Memory B cell (primary cell): ENCODE measurements around the gene ACOT7.
A peak's percentile ranks its signal among the peaks of the same experiment; 100 is the strongest.

Experiments
- ATAC-seq: fragments of 150-1000 bp; cut with Tn5 transposase; 2 replicates; pipeline ENCODE4 v1.10.0; 2021; ENCODE audit warnings: low read depth, mild to moderate bottlenecking, moderate library complexity
- DNase-seq, 2 donors: peaks; one replicate each; pipeline ENCODE4 v3.0.0; 2022; ENCODE audit warnings: low spot score in 2 of 2
- H3K27ac Mint-ChIP-seq: one replicate; pipeline ENCODE4 v1.8.0; 2022; ENCODE audit warnings: mild to moderate bottlenecking, moderate library complexity, mixed read lengths
- H3K27me3 Mint-ChIP-seq: one replicate; pipeline ENCODE4 v1.8.0; 2022; ENCODE audit warnings: mixed read lengths
- H3K36me3 Mint-ChIP-seq: one replicate; pipeline ENCODE4 v1.8.0; 2022; ENCODE audit warnings: mild to moderate bottlenecking, mixed read lengths
- H3K4me1 Mint-ChIP-seq: one replicate; pipeline ENCODE4 v1.8.0; 2022; ENCODE audit warnings: mixed read lengths
- H3K4me3 Mint-ChIP-seq: one replicate; pipeline ENCODE4 v1.8.0; 2022; ENCODE audit warnings: mild to moderate bottlenecking, moderate library complexity, mixed read lengths
- H3K9me3 Mint-ChIP-seq: one replicate; pipeline ENCODE4 v1.8.0; 2022; ENCODE audit warnings: mixed read lengths

ACOT7 gene

DNA sequence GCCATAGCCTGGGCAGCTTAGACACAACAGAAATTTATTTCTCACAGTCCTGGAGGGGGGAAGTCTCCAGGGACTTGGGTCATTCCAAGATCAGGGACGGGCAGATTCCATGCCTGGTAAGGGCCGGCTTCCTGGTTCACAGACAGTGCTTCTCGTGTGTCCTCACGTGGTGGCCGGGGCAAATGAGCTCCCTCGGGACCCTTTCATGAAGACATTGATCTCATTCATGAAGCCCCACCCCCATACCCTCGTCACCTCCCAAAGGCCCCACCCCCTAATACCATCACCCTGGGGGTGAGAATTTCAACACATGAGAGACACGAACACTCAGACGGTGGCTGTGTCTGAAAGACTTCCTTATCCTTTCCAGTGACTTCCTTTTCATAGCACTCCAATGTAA is 51.5 kb downstream of the ACOT7 start:
- ATAC-seq, result no peak
- H3K36me3 Mint-ChIP-seq, result no peaks in the 10 kb centered on the region
- no peak overlapping the region for H3K27ac Mint-ChIP-seq

DNA sequence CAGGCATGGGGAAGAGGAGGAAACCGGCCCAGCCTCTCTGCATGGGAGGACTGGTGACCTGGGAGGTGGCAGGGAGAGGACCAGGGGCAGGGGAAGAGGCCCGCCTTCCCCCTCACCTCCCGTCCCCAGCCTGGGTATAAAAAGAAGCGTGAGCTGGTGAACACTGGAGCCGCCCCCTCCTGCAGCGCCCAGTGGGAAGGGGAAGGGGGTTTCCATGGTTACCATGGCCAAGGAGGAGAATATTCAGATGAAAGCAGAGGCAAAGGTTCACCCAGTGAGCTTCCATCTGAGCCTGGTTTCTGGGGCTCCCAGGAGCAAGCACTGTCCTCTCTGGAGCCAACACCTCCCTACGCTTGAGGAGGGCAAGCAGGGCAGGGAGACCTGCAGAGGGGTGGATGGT is 54.9 kb downstream of the ACOT7 start:
- DNase-seq (no peak), ATAC-seq (no peak)
- peaks cover 2% of the 10 kb centered on the region for H3K4me1 Mint-ChIP-seq
- H3K27ac Mint-ChIP-seq, result peak overlapping the region; percentile 42
- no peaks in the 10 kb centered on the region for H3K27me3 Mint-ChIP-seq
- H3K9me3 Mint-ChIP-seq, result no peaks in the 10 kb centered on the region
- no peak overlapping the region for H3K4me3 Mint-ChIP-seq
- no peaks in the 10 kb centered on the region for H3K36me3 Mint-ChIP-seq

More for the DNA sequence above, 51.5 kb downstream of the ACOT7 start:
- Mint-ChIP-seq H3K9me3 (no peaks in the 10 kb centered on the region), H3K4me3 (no peak overlapping the region), H3K27me3 (no peaks in the 10 kb centered on the region), H3K4me1 (peaks cover 4% of the 10 kb centered on the region)
- DNase-seq, result no peak

DNA sequence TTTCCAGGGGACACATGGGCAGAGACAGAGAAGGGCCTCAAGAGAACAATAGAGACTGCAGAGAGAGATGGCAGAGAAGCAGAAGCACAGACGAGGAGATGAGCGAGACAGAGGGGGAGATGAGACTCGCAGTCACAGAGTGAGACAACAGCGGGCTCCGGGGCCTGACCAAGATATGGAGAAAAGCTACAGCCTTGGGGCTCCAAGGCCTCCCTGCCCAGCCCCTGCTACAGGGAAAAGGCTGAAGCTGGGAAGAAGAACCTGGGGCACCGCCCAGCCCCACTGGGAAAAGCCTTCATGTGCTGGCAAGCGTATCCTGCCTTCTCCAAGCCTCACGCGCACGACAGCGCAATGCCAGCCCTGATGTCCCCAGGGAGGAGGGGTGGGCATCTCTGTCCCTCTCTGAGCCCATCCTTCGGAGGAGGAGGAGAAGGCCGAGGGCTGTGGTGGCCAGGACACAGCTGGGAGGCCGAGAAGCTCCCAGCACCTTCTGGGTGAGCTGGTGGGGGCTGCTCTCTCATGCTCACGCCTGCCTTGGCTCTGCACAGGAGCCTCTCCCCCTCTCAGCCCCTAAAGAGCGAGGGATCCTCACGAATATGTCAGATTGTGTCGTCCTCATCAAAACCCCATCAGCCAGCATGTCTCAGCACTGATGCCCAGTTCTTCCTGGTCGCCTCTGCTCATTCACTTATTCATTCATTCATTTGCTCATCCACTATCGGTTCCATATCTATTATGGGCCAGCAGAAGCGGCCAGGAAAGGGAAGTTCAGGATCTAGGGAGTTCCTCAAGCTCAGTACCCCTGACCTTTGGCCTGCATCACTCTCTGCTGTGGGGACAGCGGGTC is 56.6 kb downstream of the ACOT7 start:
- no peaks in the 10 kb centered on the region for H3K27me3 Mint-ChIP-seq
- H3K4me3 Mint-ChIP-seq, result no peak overlapping the region
- ATAC-seq, result no peak
- DNase-seq, result no peak
- no peak overlapping the region for H3K27ac Mint-ChIP-seq
- H3K36me3 Mint-ChIP-seq, result no peaks in the 10 kb centered on the region
- H3K4me1 Mint-ChIP-seq, result no peaks in the 10 kb centered on the region
- H3K9me3 Mint-ChIP-seq, result no peaks in the 10 kb centered on the region

DNA sequence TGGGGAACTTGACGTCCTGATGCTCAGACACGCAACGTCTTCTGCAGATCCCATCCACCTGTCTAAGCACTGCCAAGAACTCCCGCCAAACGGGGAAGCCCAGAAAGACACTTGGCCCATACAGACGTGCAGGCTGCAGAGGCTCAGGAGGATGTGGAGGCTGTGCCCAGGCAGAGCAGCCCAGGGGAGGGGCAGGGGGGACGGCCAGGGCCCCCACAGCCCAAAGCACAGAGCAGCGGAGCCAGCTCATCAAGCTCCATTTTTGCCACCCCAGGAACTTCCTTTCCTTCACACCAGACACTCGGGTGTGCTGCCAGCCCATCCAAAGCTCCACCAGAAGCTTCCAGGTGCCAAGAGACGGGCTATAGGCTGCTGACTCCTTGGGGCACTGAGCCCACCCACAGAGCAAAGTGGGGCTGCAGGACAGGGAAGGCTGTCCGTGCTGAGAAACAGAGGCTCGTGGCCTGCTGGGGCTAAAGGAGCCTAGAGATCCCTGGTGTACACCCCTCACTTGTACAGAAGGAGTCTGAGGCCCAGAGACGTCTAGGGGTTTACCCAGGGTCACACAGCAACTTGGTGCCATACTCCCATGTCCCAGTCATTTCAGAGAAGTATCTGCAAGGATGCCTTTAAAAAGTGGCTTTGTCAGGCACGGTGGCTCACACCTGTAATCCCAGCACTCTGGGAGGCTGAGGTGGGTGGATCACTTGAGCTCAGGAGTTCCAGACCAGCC is 59.1 kb downstream of the ACOT7 start:
- Mint-ChIP-seq H3K4me1 (no peaks in the 10 kb centered on the region), H3K36me3 (no peaks in the 10 kb centered on the region), H3K27ac (no peak overlapping the region)

DNA sequence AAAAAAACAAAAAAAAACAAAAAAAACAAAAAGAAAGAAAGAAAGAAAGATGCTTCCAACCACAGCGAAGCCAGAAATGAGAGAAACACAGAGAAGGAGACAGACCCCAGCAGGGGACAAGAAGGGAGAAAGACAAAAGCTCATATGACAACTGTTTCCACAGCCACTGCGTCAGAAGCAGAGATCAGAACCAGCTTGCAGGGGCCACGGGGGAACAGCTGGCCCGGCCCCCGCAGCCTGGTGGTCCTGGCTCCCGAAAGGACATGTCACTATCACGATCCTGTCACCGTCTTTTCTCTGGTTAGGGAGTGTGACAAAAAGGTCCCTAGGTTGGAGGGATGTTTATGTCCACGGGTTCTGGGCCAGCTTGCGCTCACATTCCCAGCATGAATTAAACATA is 60.7 kb downstream of the ACOT7 start:
- no peak overlapping the region for H3K4me3 Mint-ChIP-seq
- no peaks in the 10 kb centered on the region for H3K36me3 Mint-ChIP-seq
- H3K27me3 Mint-ChIP-seq, result no peaks in the 10 kb centered on the region
- ATAC-seq (no peak), DNase-seq (no peak)
- no peaks in the 10 kb centered on the region for H3K4me1 Mint-ChIP-seq
- no peaks in the 10 kb centered on the region for H3K9me3 Mint-ChIP-seq
- no peak overlapping the region for H3K27ac Mint-ChIP-seq

More for the DNA sequence above, 59.1 kb downstream of the ACOT7 start:
- Mint-ChIP-seq H3K9me3 (no peaks in the 10 kb centered on the region), H3K4me3 (no peak overlapping the region), H3K27me3 (no peaks in the 10 kb centered on the region)
- no peak for DNase-seq
- no peak for ATAC-seq

DNA sequence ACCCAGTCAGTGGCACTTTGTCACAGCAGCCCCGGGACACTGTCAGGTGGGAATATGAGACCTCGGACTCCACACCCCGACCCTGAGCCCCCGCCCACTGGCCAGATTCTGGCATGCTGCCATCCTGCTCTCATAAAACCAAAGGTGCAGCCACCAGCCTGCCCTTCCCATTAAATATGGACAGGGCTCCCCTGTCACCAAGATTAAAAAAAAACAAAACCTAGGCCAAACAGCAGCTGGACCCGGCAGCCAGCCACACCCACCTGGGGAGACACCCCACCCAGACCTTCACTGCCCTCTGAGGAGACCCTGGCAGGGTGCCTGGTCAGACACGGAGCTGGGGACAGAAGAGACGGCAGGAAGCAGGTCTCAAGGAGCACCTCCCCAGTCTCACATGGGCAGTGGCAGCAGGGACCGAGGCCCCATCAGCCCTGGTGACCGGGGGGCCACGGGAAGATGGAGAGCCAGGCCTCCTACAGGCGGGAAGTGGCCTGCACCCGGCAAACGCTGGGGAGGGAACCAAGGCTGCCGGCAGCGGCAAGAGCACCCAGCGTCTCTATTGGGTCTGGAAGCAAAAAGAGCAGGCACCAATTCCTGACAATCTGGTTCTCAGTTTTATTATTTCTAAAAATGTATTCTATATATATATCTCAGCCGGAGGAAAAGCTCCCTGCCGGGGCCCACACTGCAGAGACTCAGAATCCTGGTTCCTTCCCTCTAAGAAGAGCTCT is 61.9 kb downstream of the ACOT7 start:
- no peaks in the 10 kb centered on the region for H3K27me3 Mint-ChIP-seq
- ATAC-seq (no peak), DNase-seq (no peak)
- no peak overlapping the region for H3K4me3 Mint-ChIP-seq
- H3K27ac Mint-ChIP-seq, result no peak overlapping the region
- H3K4me1 Mint-ChIP-seq, result no peaks in the 10 kb centered on the region
- no peaks in the 10 kb centered on the region for H3K36me3 Mint-ChIP-seq
- no peaks in the 10 kb centered on the region for H3K9me3 Mint-ChIP-seq

DNA sequence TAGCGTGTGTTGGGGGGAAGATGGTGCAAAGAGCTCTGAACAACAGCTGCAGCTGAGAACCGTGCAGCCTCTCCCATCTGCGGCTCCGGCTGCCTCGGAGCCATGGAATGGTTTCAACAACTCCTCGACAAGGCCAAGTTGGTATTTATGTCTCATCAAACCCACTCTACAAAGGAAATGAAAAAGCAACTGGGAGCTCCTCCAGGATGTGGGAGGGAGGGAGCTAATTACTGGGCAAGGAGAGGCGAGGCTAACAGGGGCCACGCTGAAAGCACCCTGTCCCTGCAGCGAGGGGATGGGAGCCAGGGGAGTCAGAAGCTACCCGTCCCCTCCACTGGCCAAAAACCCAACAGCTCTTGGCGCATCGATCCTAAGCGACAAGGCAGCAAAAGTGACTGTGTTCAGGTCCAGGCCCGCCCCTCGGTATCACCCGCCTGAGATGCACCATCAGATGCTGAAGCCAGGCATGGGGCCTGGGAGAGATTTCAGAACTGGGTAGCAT is 63.1 kb downstream of the ACOT7 start:
- Mint-ChIP-seq H3K9me3 (no peaks in the 10 kb centered on the region), H3K36me3 (no peaks in the 10 kb centered on the region), H3K27ac (no peak overlapping the region), H3K4me3 (no peak overlapping the region), H3K27me3 (no peaks in the 10 kb centered on the region), H3K4me1 (no peaks in the 10 kb centered on the region)
- ATAC-seq, result no peak
- no peak for DNase-seq

DNA sequence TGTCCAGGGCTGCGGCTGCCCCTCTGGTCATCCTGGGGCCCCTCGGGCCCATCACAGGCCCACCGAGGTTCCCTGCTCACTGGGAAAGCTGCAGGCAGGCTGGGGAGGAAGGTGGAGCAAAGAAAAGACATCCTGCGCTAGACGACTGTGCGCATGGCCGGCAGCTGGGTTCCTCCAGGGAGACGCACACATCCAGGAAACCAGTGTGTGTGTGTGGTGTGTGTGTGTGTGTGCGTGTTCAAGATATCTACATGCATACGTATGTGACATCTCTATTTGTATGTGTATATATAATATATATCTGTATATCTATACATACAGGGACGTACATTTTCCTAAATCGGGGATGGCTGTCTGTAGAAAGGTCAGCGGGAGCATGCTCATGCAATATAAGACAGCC is 63.7 kb downstream of the ACOT7 start:
- Mint-ChIP-seq H3K4me1 (no peaks in the 10 kb centered on the region), H3K4me3 (no peak overlapping the region), H3K36me3 (no peaks in the 10 kb centered on the region), H3K27ac (no peak overlapping the region), H3K9me3 (no peaks in the 10 kb centered on the region), H3K27me3 (no peaks in the 10 kb centered on the region)
- ATAC-seq (no peak), DNase-seq (no peak)

DNA sequence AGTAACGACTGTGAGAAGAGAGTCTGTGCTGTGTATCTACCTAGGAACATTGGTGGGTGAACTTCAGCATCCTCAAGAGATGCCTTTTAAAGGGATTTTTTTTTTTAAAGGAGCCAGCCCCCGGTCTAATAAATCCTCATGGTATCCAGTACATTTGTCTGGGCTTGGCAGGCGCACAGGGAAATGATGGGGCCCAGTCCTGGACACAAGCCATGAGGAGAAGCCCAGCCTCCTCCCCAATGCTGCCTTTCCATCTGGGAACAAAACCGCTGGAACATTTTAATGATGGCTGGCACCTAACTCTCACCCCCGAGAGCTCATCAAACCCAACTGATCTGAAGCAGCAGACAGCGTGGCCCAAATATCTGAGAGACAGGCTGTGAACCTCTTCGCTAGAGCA is 64.2 kb downstream of the ACOT7 start:
- no peak for ATAC-seq
- H3K27ac Mint-ChIP-seq, result no peak overlapping the region
- no peak overlapping the region for H3K4me3 Mint-ChIP-seq
- peaks cover 2% of the 10 kb centered on the region for H3K36me3 Mint-ChIP-seq
- DNase-seq, result no peak
- H3K27me3 Mint-ChIP-seq, result no peaks in the 10 kb centered on the region
- no peaks in the 10 kb centered on the region for H3K9me3 Mint-ChIP-seq
- no peaks in the 10 kb centered on the region for H3K4me1 Mint-ChIP-seq

DNA sequence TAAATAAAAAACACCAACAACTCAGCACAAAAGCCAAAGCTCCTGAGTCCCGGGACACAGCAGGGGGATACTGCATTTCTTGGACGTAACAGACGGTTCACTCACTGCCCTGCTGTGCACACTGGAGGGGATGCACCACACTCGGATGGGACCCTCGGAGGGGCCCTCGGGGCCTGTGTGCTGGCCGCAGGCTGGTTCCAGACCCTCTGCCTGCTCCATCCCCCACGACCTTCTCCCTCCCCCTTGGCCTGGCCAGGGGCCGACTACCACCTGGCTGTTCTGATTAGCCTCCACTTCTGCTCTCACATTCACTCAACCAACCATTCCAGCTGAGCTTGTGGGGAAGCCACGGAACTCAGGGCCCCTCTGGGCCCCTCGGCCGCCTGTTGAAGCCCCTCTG is 64.9 kb downstream of the ACOT7 start:
- no peaks in the 10 kb centered on the region for H3K4me1 Mint-ChIP-seq
- no peak for ATAC-seq
- no peak for DNase-seq
- no peaks in the 10 kb centered on the region for H3K27me3 Mint-ChIP-seq
- no peaks in the 10 kb centered on the region for H3K9me3 Mint-ChIP-seq
- peaks cover 2% of the 10 kb centered on the region for H3K36me3 Mint-ChIP-seq
- no peak overlapping the region for H3K4me3 Mint-ChIP-seq
- no peak overlapping the region for H3K27ac Mint-ChIP-seq

DNA sequence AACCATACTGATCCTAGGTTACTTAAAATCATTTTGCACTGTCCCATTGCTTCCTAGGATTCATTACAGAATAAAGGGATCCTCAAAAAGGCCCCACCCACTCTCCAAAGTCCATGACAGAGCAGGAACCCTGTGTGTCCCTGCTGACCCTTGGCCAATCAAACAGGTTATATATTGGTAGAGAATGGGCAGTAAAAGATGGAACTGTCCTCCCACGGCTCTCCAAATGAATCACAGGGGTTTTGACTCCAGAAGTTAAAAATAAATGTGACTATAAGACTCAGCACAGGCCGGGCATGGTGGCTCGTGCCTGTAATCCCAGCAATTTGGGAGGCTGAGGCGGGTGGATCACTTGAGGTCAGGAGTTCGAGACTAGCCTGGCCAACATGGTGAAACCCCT is 65.5 kb downstream of the ACOT7 start:
- H3K27ac Mint-ChIP-seq, result no peak overlapping the region
- no peaks in the 10 kb centered on the region for H3K4me1 Mint-ChIP-seq
- H3K27me3 Mint-ChIP-seq, result no peaks in the 10 kb centered on the region
- ATAC-seq, result no peak
- H3K9me3 Mint-ChIP-seq, result no peaks in the 10 kb centered on the region
- DNase-seq, result no peak
- peaks cover 2% of the 10 kb centered on the region for H3K36me3 Mint-ChIP-seq
- no peak overlapping the region for H3K4me3 Mint-ChIP-seq

DNA sequence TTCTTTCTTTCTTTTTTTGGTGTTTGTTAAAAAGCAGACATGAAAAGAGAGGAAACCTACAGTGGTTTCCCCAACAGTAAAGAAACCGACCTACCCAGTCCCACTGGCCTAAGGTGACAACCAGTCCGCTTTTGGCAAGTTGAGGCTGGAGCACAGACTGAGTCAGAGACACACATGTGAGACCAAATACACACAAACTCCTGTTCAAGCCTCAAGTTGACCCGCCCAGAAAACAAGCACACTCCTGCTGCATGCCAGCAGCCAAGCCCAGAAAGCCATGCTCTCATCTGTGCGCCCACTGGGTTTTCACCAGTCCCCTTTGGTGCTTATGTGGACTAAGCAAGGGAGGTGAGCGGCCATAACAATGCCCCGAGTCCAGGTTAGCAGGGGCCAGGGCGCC is 68.1 kb downstream of the ACOT7 start:
- H3K4me1 Mint-ChIP-seq, result no peaks in the 10 kb centered on the region
- H3K36me3 Mint-ChIP-seq, result peaks cover 2% of the 10 kb centered on the region
- DNase-seq, result no peak
- H3K27ac Mint-ChIP-seq, result no peak overlapping the region
- no peak overlapping the region for H3K4me3 Mint-ChIP-seq
- no peak for ATAC-seq
- no peaks in the 10 kb centered on the region for H3K27me3 Mint-ChIP-seq
- no peaks in the 10 kb centered on the region for H3K9me3 Mint-ChIP-seq

DNA sequence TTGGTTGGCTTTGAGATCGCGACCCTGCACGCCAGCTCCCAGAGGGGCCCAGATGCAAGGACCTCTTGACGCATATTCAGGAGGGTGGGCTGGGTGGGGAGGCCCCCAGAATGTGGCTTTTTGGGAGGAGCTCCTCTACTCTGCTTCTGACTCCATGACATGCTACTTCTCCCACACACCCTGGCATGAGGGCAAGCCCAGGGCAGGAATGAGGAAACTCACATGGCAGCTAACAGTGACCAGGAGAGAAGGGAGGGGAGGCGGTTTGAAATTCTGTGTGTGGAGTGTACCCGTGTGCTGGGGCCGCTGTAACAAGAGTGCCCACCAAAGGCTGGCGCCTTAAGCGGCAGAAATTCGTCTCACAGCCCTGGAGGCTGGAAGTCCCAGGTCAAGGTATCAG is 71.4 kb downstream of the ACOT7 start:
- Mint-ChIP-seq H3K36me3 (peaks cover 2% of the 10 kb centered on the region), H3K27me3 (no peaks in the 10 kb centered on the region)

DNA sequence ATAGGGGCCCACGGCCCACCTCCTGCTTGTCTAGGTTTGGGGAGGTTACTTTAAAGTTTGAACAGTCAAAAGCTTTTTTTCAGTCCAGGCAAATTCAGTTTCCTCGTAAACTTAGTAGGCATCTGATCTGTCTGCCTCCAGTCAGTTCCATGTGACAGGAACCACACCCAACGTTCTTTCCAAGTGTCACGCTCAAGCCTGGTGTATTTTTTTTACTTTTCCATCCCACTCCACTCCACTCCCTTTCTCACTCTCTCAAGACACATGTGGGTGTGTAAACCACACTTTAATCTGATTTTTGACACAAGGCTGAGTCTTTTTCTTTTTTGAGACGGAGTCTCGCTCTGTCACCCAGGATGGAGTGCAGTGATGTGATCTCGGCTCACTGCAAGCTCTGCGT is 72.4 kb downstream of the ACOT7 start:
- ATAC-seq (no peak), DNase-seq (no peak)
- Mint-ChIP-seq H3K4me1 (no peaks in the 10 kb centered on the region), H3K27ac (no peak overlapping the region), H3K9me3 (no peaks in the 10 kb centered on the region), H3K27me3 (no peaks in the 10 kb centered on the region), H3K36me3 (peaks cover 2% of the 10 kb centered on the region), H3K4me3 (no peak overlapping the region)

More for the DNA sequence above, 71.4 kb downstream of the ACOT7 start:
- no peak for DNase-seq
- H3K4me1 Mint-ChIP-seq, result no peaks in the 10 kb centered on the region
- H3K4me3 Mint-ChIP-seq, result no peak overlapping the region
- no peak for ATAC-seq
- H3K9me3 Mint-ChIP-seq, result no peaks in the 10 kb centered on the region
- H3K27ac Mint-ChIP-seq, result no peak overlapping the region
